Skeletal muscle cell (primary cell): ENCODE data around the gene BOK.
A peak's percentile ranks its signal among the peaks of the same experiment; 100 is the strongest.
"Not testable (repeated sequence)": the region's sequence is repeated elsewhere in the genome, so short reads cannot be mapped to it uniquely, and the experiment has no call there.

Experiments
- DNase-seq: peaks from one replicate; pipeline ENCODE4 v3.0.0-alpha.2; 2010; ENCODE audit warnings: low read depth
- H3K4me3 ChIP-seq: 2 replicates; pipeline ENCODE4 v1.5.1; 2011; ENCODE audit warnings: low read depth, mild to moderate bottlenecking, control low read depth, low read length, moderate library complexity

The BOK gene, protein sequence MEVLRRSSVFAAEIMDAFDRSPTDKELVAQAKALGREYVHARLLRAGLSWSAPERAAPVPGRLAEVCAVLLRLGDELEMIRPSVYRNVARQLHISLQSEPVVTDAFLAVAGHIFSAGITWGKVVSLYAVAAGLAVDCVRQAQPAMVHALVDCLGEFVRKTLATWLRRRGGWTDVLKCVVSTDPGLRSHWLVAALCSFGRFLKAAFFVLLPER

DNA sequence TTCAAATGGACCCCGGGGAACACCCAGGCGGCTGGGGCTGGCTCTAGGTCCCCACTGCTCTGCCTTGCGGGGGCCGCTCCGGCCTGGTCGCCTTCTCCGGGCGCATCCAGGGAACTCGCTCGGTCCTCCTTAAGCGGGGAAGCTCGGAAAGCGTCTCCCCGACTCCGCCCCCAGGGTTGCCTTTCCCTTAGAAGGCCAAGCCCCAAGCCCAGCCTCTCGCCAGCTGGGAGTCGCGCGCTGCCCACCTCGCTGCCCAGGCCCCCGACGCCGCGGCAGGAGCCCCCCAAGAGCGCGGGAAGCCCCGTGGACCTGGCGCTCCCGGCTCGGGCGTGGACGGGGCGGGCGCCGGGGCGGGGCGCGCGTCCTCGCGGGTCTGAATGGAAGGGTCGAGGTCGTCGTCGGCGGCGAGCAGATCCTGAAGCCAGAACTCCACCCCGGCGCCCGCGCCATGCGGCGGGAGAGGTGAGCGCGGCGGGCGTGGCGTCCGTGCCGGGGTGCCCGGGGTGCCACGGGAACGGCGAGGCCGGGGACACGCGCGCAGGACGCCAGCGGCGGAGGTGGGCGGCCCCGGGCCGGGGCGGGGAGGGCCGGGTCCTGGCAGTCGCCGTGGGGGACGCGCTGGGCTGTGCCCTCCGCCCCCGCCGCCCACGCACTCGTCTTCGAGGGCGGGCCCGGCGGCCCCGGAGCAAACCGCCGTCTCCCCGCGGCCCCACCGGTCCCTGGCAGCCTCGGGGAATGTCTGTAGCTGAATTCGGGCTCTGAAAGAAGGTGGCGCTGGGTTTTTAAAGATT, at the start of gene BOK:
Gene BOK, plus strand, starts transcription at position 214 of the 791 bp plus-strand sequence. CDS start 739 bp downstream, outside the sequence.
- H3K4me3 ChIP-seq = peak within 1 kb of the TSS; percentile 70
- no peak for DNase-seq

DNA sequence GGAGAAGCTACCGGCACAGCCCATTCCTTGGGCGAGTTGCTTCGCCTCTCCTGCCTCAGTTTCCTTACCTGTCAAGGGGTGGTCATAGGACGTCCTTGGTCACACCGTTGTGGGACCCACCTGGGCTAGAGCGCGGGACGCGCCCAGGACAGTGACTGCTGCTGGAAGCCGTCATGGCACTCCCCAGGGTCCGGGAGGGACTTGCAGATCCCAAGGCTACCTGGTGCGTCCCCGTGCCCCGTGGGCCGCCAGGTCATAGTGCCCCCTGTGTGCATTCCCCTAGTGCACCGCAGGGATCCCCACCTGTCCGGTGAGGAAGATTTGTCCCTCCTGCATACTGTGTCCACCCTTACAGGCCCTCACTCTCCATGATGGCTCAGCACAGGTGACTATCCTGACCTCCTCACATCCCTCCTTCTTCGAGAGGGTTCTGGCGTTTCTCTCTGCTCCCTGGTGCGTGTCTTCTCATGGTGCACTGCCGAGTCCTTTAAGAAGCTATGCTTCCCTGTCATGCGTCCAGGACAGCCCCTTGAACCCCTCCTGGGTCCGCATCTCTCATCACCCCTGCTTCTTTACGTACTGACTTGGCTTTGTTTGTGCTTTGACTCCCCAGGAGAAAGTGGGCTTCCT, 49.3 kb upstream of the BOK start:
- H3K4me3 ChIP-seq = peak overlapping the region; percentile 87
- no peak for DNase-seq

DNA sequence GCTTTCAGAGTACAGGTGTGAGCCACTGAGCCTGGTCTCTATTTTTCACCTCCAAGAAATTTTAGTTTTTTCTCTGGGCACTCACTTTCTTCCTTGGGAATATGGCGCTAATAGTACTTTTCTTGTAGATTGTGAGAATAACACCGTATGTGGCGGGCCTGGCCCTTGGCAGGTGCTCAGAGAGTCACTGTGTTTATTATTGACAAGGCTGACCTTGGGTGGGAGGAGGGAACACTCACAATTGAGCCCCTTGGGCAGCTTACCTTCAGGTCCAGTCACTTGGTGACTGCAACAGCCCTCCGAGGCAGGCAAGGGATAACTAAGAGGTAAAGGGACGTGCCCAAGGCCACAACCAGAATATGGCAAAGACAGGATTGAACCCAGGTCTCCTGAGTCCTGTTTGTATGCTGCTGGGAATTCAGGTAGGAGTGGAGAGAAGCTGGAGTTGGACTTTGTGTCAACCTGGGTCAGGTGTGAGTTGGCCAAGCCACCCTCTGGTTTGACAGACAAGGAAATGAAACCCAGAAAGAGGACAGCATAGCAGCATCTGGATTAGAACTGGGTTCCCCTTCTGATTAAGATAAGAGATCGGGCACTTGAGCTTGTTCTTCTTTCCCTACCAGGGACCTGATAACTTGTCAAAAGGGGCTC, 47.3 kb upstream of the BOK start:
- DNase-seq = no peak
- no peak overlapping the region for H3K4me3 ChIP-seq

DNA sequence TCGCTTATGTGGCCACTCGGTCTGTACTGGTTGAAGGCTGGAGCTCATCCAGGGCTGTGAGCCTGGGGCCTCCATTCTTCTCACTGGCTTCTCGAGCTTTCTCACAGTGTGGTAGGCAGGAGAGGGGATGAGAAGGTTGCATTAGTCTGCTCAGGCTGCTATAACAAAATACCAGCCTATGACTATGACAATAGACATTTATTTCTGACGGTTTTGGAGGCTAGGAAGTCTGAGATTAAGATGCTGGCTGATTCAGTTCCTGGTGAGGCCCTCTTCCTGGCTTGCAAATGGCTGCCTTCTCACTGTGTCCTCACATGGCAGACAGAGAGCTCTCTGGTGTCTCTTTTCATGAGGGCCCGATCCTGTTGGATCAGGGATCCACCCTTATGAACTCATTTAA, 44.0 kb upstream of the BOK start:
- no peak overlapping the region for H3K4me3 ChIP-seq
- DNase-seq = no peak

DNA sequence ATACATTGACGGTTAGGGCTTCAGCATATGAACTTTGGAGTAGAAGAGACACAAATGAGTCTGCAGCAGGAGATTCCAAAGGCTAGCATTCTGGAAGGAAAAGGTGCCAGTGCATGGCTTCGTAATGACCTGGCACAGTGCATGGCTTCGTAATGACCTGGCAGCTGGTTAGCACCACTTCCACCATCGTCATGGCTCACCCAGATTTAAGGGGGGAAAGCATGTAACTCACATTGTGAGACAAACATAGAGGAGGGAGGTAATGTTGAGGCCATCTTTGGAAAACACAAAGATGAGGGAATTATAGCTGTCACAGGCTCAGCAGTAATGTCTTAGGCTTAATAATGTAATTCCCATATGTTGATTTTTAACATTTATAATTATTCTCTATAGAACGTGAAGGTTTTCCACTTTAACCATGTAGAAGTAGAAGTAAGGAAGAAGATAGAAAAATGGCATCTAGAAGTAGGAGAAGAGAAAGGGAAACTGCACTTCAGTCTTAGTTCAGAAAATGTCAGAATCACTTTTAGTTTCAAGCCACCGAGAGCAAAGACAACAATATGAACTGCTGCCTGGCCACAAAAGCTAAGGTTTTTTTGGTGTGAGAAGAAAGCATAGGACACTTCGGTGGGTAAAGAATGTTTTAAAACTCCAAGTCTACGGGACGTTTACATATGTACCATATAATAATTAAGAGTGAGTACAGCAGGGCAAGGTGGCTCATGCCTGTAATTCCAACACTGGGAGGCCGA, 43.4 kb upstream of the BOK start:
- no peak for DNase-seq
- no peak overlapping the region for H3K4me3 ChIP-seq

DNA sequence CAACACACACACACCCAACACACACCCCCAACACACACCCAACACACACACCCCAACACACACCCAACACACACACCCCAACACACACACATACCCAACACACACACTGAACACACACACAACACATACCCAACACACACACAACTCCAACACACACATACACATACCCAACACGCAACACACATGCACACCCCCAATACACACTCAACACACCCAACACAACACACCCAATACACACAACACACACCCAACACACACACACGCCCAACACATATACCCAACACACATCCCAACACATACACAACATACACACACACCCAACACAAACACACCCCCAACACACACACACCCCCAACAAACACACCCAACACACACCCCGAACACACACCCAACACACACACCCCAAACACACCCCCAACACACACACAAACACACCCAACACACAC, 42.0 kb upstream of the BOK start:
- DNase-seq = no peak
- H3K4me3 ChIP-seq = no peak overlapping the region

DNA sequence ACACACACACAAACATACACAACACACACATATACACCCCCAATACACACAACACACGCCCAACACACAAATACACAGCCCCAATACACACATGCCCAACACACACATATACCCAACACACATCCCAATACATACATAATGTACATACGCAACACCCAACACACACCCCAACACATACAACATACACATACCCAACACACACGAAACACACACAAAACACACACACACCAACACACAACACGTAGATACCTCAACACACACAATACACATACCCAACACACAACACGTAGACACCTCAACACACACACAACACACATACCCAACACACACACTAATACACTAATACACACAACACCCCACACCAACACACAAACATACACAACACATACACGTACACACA, 41.2 kb upstream of the BOK start:
- no peak for DNase-seq
- H3K4me3 ChIP-seq = no peak overlapping the region

DNA sequence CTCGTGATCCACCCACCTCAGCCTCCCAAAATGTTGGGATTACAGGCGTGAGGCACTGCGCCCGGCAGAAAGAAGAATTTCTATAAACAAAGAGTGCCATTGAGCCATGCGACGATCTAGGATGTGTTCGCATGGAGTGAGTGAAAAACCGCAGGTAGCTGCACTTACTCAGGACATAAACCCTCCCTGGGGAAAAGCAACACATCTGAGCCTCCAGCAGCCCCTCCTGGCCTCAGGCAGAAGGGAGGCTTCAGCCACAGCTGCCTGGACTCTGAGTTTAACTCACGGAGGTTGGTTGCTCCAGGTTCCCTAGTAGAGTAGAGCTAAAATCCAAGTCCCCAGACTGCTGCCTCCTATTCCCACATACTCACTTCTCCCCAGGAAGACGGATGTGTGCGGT, 38.9 kb upstream of the BOK start:
- H3K4me3 ChIP-seq = no peak overlapping the region
- no peak for DNase-seq

DNA sequence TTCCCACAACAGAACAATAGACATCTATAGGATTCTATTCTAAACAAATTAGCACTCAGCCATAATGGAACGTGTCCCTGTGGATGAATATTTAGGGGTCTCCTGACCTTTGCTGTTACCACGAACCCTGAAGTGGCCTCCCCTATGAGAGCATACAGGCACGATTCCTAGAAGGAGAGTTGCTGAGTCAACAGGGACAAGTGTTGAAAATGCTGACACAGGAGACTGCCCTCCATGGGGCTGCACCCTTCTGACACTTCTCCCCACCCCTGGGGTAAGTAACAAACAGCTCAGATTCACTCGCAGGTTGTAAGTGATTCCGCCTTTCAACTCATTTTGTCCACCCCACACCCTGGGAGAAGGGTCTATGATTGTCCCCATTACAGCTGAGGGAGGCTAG, 36.1 kb upstream of the BOK start:
- H3K4me3 ChIP-seq = no peak overlapping the region

DNA sequence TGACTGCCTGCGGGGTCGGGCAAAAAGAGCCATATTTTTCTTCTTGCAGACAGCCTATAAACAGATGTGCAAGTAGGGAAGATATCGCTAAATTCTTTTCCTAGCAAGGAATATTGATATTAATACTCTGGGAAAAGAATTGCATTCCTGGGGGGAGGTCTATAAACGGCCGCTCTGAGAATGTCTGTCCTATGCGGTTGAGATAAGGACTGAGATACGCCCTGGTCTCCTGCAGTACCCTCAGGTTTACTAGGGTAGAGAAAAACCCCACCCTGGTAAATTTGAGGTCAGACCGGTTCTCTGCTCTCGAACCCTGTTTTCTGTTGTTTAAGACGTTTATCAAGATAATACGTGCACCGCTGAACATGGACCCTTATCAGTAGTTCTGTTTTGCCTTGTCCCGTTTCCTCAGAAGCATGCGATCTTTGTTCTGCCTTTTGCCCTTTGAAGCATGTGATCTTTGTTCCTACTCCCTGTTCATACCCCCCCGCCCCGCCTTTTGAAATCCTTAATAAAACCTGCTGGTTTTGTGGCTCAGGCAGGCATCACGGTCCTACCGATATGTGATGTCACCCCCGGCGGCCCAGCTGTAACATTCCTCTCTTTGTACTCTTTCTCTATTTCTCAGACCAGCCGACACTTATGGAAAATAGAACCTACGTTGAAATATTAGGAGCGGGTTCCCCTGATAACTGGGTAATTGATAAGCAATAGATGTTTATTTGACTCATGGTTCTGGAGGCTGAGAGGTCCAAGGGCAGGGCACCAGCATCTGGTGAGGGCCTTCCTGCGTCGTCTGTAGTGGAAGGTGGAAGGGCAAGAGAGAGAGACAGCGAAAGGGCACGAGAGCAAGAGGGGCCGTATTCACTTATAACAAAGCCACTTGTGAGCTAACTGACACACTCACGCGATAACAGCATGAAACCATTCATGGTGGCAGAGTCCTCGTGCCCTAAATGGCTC, 32.4 kb upstream of the BOK start:
- not testable (repeated sequence) for H3K4me3 ChIP-seq, DNase-seq

More for the DNA sequence above, 36.1 kb upstream of the BOK start:
- no peak for DNase-seq

DNA sequence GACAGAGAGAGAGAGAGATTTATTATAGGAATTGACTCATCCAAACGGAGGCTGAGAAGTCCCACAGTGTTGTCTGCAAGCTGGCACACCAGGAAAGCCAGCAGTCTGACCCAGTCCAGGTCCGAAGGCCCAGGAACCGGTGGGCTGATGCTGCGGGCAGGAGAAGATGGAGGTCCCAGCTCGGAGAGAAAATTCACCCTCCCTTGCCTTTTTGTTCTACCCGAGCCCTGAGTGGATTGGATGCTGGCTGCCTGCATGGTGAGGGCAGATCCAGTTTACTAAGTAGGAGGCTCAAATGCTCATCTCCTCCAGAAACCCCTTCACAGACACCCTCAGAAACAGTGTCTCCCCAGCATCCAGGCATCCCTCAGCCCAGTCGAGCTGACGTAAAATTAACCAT, 28.0 kb upstream of the BOK start:
- no peak overlapping the region for H3K4me3 ChIP-seq
- DNase-seq = no peak

DNA sequence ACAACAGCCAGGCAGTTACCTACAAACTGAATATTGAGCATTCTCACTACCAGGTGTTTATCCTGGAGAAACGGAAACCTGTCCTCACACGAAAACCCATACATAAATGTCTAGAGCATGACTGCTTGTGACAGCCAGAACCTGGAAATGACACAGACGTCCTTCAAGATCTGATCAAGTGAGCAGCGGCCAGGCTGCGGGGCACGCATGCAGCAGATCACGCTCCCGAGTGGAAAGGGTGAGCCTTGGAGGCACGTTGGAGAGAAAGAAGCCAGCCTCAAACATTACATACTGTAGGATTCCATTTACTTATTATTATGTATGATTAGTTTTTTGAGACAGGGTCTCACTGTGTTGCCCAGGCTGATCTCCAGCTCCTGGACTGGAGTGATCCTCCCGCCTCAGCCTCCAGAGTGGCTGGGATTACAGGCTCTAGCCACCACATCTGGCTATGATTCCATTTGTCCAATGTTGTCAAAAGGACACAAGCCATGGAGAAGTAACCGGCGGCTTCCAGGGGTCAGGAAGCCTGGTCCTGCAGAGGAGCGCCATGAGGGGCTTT, 27.3 kb upstream of the BOK start:
- no peak for DNase-seq
- no peak overlapping the region for H3K4me3 ChIP-seq

DNA sequence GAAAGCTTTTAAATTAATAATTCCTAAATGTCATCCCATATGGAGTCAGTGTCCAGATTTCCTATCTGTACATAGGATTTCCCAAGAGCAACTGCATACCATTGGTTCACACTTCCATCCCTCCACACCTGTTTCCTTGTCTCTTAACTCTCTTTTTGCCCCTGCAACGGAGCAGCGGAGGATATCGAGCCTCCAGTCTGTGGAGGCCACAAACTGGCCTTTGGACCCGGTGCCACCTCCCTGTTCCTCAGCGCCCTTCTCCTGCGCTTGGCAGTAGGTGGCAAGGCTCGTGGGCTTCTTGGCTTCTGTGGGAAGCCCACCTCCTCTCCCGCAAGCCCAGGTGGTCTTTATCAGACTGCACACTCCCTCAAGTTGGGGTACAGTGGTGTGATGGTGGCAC, 26.4 kb upstream of the BOK start:
- no peak overlapping the region for H3K4me3 ChIP-seq
- DNase-seq = no peak

DNA sequence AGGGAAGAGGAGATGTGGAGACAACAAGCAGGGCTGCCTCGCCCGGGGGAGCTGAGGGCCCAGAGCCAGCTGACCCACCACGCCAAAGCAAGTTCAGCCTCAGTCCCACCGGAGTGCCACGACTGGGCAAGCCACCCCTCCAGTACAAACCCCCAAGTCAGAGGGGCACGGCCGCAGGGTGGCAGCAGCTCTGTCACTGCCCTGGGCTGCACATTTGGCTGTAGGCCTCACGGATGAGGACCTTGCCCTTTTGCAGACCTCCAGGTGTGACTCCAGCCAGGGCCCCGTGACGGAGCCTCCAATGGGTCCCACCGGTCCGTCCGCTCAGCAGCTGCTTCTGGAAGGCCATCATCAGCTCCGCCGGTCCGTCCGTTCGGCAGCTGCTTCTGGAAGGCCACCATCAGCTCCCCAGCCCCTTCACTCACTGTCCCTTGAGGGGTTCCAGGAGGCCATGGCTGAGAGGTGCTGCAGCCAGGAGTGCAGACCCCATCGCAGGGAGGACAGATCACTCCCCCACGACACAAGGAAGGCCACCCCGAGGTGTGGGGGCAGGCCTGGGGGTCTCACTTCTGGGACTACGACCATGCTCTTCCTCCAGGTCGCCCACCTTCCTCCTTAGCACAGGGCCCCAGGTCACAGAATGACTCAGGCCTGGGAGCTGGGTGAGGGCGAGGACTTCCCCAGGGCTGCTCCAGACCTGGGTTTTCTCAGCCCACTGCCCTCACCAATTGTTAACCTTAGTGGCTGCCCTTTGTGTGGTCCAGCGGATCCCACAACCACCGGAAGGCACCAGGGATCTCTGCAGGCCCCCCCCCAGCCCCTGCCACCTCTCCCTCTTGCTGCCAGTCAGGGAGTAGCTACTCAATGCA, 25.6 kb upstream of the BOK start:
- no peak overlapping the region for H3K4me3 ChIP-seq
- no peak for DNase-seq

DNA sequence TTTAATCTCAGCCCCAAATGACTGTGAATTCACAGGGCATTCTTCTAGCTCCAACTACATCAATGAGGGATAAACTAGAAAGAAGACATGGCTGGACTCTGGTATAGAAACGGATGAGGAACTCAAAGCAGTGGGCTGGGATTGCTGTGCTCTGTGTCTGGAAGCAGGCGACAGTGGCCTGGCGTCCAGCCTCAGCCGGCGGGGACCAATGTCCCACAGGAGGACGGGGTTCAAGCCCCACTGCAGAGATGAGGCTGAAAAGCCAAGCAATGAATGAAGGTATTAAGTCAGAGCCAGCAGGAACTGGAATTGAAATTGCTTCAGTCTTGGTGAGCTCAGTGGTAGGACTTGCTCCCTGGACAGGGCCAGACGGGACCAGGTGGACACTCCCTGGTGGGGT, 24.3 kb upstream of the BOK start:
- no peak for DNase-seq
- H3K4me3 ChIP-seq = no peak overlapping the region

DNA sequence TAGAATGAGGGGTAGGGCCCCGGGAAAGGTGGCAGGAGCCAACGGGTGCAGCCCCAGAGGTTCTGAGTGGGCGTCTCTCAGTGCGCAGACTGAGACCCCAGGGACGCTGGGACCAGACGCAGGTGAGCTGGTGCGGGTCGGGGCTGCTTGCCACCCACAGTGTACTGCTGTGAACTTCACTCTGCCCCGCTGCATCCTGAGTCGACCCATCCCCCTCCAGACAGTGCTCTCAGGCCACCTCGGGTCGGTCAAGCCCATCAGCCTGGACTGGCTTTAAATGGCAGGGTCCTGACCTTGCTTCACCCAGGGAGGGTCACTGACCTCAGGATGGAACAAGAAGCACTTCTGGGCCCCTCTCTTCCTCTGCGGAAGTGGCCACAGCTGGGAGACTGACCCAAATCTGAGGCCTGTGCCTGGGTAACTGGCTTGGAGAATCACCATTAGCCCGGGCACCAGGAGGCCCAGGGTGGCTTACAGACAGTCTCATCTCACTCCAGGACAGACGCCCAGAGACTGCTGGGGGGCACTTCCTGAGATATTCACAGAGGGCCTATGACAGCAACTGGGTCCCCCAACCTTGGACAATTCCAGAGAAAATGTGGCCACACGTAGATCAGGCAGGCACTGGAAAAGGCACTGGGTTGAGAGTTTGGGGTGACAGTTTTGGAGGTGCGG, 23.7 kb upstream of the BOK start:
- H3K4me3 ChIP-seq = no peak overlapping the region
- no peak for DNase-seq
